K562 (cell line): ENCODE data around the gene OPCML. TPM values are rescaled to one million over a fixed set of nuclear protein-coding genes. Genes with fewer than 3 reads are reported as not detected.

Experiments
- ATAC-seq: fragments of 200-7000 bp; cut with Tn5 transposase; 3 replicates; pipeline ENCODE4 v1.9.1; 2020; ENCODE audit warnings: moderate library complexity
- BruUV-seq: library from RNA; stranded (reverse); fragments of 400-500 nt; replicated peaks from 2 replicates; lab custom pipeline; 2021; lab: Mats Ljungman, UMichigan
- CTCF ChIA-PET: fragments of 300-600 bp; formaldehyde crosslinking; extraction: SDS; loops from one replicate; lab custom pipeline; 2021; ENCODE audit warnings: low intra/inter-chr PET ratio; lab: Yijun Ruan, JAX
- POLR2A ChIA-PET: fragments of 300-600, 350-650 bp; sonication (Branson Sonifier 250); formaldehyde crosslinking; extraction: SDS; loops from one replicate; lab custom pipeline; 2021; ENCODE audit warnings: antibody characterized with exemption, inconsistent platforms; lab: Yijun Ruan, JAX
- DNase-seq, 4 experiments: peaks; one replicate each; pipeline versions ENCODE4 v3.0.0 to v3.0.0-alpha.2; 2011 to 2018; ENCODE audit warnings: low spot score in 3 of 4, mixed read lengths in 3 of 4; ENCODE audit errors: extremely low read depth in 1 of 4
- FAIRE-seq: peaks from 2 replicates; lab custom pipeline; 2011; peaks lifted over from hg19 to GRCh38; lab: Jason Lieb, UNC
- H2AFZ ChIP-seq: 2 replicates; pipeline ENCODE4 v1.6.0; 2011; ENCODE audit warnings: low read depth, low read length, control low read depth, inconsistent platforms
- H3K27ac ChIP-seq: fragments of 200-600 bp; 3 replicates; pipeline ENCODE4 v1.8.0; 2011; ENCODE audit warnings: low read depth, mild to moderate bottlenecking, control low read depth, inconsistent platforms, low read length, moderate library complexity, mixed read lengths; ENCODE audit errors: extremely low read depth
- H3K27me3 ChIP-seq, 2 experiments: fragments of 300-600 bp in 1 of 2; 2 replicates in 1 of 2; 3 replicates in 1 of 2; pipeline versions ENCODE4 v1.6.0 to v1.8.0; 2011; ENCODE audit warnings: inconsistent platforms in 2 of 2, low read length in 2 of 2, mild to moderate bottlenecking in 1 of 2, mixed read lengths in 1 of 2, moderate library complexity in 1 of 2; ENCODE audit not compliant: control insufficient read depth in 2 of 2, insufficient read depth in 2 of 2
- H3K36me3 ChIP-seq: fragments of 300-600 bp; 3 replicates; pipeline ENCODE4 v1.8.0; 2011; ENCODE audit warnings: mild to moderate bottlenecking, low read length, inconsistent platforms; ENCODE audit not compliant: control insufficient read depth, insufficient read depth
- H3K4me1 ChIP-seq, 2 experiments: fragments of 200-600 bp in 1 of 2; replicated peaks in 1 of 2; 2 replicates in 1 of 2; 3 replicates in 1 of 2; pipeline versions ENCODE4 v1.5.1 to v1.8.0; 2011; ENCODE audit warnings: inconsistent platforms in 2 of 2, low read length in 2 of 2, mild to moderate bottlenecking in 1 of 2, mixed read lengths in 1 of 2, moderate library complexity in 1 of 2; ENCODE audit not compliant: control insufficient read depth in 2 of 2, insufficient read depth in 2 of 2
- H3K4me2 ChIP-seq: 2 replicates; pipeline ENCODE4 v1.6.1; 2011; ENCODE audit warnings: low read length, control low read depth, inconsistent platforms, mixed read lengths; ENCODE audit not compliant: insufficient read depth
- H3K4me3 ChIP-seq: fragments of 200-600 bp; sonication (generic), shearing (Covaris generic); 2 replicates; pipeline ENCODE4 v1.5.1; 2016; ENCODE audit warnings: control low read depth, inconsistent platforms
- H3K79me2 ChIP-seq: fragments of 200-600 bp; 3 replicates; pipeline ENCODE4 v1.8.0; 2011; ENCODE audit warnings: low read length, inconsistent platforms; ENCODE audit not compliant: control insufficient read depth, insufficient read depth
- H3K9ac ChIP-seq, 2 experiments: 2 replicates each; pipeline versions ENCODE4 v1.6.0 to v1.6.1; 2011; ENCODE audit warnings: low read depth in 2 of 2, low read length in 2 of 2, control low read depth in 1 of 2, inconsistent platforms in 1 of 2, mild to moderate bottlenecking in 1 of 2, mixed read lengths in 1 of 2; ENCODE audit not compliant: insufficient read depth in 1 of 2
- H3K9me1 ChIP-seq: one replicate; pipeline ENCODE4 v1.6.0; 2011; ENCODE audit warnings: inconsistent platforms, mild to moderate bottlenecking, low read length, moderate library complexity; ENCODE audit not compliant: control insufficient read depth, insufficient read depth
- H3K9me3 ChIP-seq: replicated peaks from 2 replicates; pipeline ENCODE4 v1.5.1; 2011; ENCODE audit warnings: low read depth, low read length, inconsistent platforms; ENCODE audit not compliant: control insufficient read depth, insufficient read depth
- H4K20me1 ChIP-seq: replicated peaks from 2 replicates; pipeline ENCODE4 v1.6.1; 2011; ENCODE audit warnings: low read length, inconsistent platforms, mixed read lengths; ENCODE audit not compliant: control insufficient read depth, insufficient read depth
- BRD4 ChIP-seq: fragments of 200-600 bp; sonication (generic); IDR thresholded peaks from 2 replicates; pipeline ENCODE4 v1.6.1; 2017; ENCODE audit warnings: inconsistent platforms
- CBFB ChIP-seq: sonication (generic); formaldehyde crosslinking; IDR thresholded peaks from 2 replicates; pipeline ENCODE4 v1.4.0; 2020; ENCODE audit warnings: mild to moderate bottlenecking, missing genetic modification reagents
- FOXP1 ChIP-seq: sonication (generic); formaldehyde crosslinking; IDR thresholded peaks from 2 replicates; pipeline ENCODE4 v1.8.0; 2022; ENCODE audit warnings: mild to moderate bottlenecking, missing genetic modification reagents
- GATA2 ChIP-seq: sonication (generic); formaldehyde crosslinking; IDR thresholded peaks from 2 replicates; pipeline ENCODE4 v1.4.0; 2020; ENCODE audit warnings: mild to moderate bottlenecking, missing genetic modification reagents
- HDAC8 ChIP-seq: fragments of 450-650 bp; IDR thresholded peaks from 2 replicates; pipeline ENCODE4 v1.6.1; 2016; ENCODE audit warnings: mild to moderate bottlenecking, missing genetic modification characterization, moderate library complexity, missing compliant biosample characterization
- MAFF ChIP-seq: IDR thresholded peaks from 2 replicates; pipeline ENCODE4 v1.6.1; 2012; ENCODE audit warnings: low read length, improper control_type of control experiment
- PHB ChIP-seq: fragments of 250-450 bp; sonication (Bioruptor Pico); IDR thresholded peaks from 2 replicates; pipeline ENCODE4 v1.5.0; 2021
- PRMT5 ChIP-seq: sonication (generic); formaldehyde crosslinking; IDR thresholded peaks from 2 replicates; pipeline ENCODE4 v1.5.0; 2020; ENCODE audit warnings: missing genetic modification reagents
- PYGO2 ChIP-seq: fragments of 450-650 bp; IDR thresholded peaks from 2 replicates; pipeline ENCODE4 v1.6.1; 2016; ENCODE audit warnings: mild to moderate bottlenecking, missing genetic modification characterization, moderate library complexity, missing compliant biosample characterization
- TAF7 ChIP-seq: fragments of 450-650 bp; IDR thresholded peaks from 2 replicates; pipeline ENCODE4 v1.6.1; 2016; ENCODE audit warnings: missing genetic modification characterization, missing compliant biosample characterization
- TAF9B ChIP-seq: fragments of 450-650 bp; IDR thresholded peaks from 2 replicates; pipeline ENCODE4 v1.6.1; 2018; ENCODE audit warnings: mild to moderate bottlenecking; ENCODE audit not compliant: partially characterized antibody
- ZBED1 ChIP-seq: IDR thresholded peaks from 2 replicates; pipeline ENCODE4 v1.6.1; 2014
- ZNF212 ChIP-seq: fragments of 450-650 bp; formaldehyde crosslinking; IDR thresholded peaks from 2 replicates; pipeline ENCODE4 v1.4.0; 2020; ENCODE audit warnings: mild to moderate bottlenecking
- ZNF263 ChIP-seq: sonication (generic); formaldehyde crosslinking; IDR thresholded peaks from 2 replicates; pipeline ENCODE4 v1.8.0; 2022; ENCODE audit warnings: mild to moderate bottlenecking, missing genetic modification reagents, borderline replicate concordance
- whole genome bisulfite sequencing: fragments of 100-300 bp; shearing (Covaris generic); methylation state at CpG from one replicate; pipeline ENCODE4 v1.1.6; 2016; ENCODE audit warnings: low coverage, mixed read lengths; ENCODE audit not compliant: insufficient coverage; ENCODE audit errors: missing lambda C conversion rate; 5-methylcytosine and 5-hydroxymethylcytosine counted together
- in situ Hi-C: fragments of 300-500 bp; cut with MboI; formaldehyde crosslinking; loops from 4 replicates; pipeline ENCODE4 v1.15.0; 2018; ENCODE audit warnings: inconsistent platforms, mixed read lengths
- intact Hi-C: fragments of 100-400 bp; cut with micrococcal nuclease; formaldehyde crosslinking; loops from 2 replicates; pipeline ENCODE4 v1.14.2; 2022
- polyA plus RNA-seq, 8 experiments: library from polyadenylated mRNA; depleted of rRNA in 4 of 8; stranded (reverse) in 5 of 8; unstranded in 3 of 8; fragments of >200 nt; fragmentation: Nextera tagmentation in 2 of 8; fragmentation: Illumina TruSeq in 1 of 8; extraction: Ambion mirVana in 2 of 8; extraction: Trizol in 1 of 8; gene quantifications; 2 replicates each; pipeline versions ENCODE4 v1.2.1 to v1.2.3, GENCODE V29; 2011 to 2014; ENCODE audit warnings: inconsistent platforms in 1 of 8, missing spikeins in 1 of 8
- total RNA-seq, 7 experiments: library from RNA; depleted of rRNA in 6 of 7; stranded (reverse); fragments of >200 nt in 6 of 7; fragmentation: Illumina TruSeq in 2 of 7; extraction: Trizol in 2 of 7; gene quantifications; 2 replicates each; pipeline versions ENCODE4 v1.2.1 to v1.2.3, GENCODE V29; 2011 to 2021; ENCODE audit warnings: low replicate concordance in 1 of 7
- TF ChIP-seq, protein P1 (sequence below): fragments of 450-650 bp; IDR thresholded peaks from 2 replicates; pipeline ENCODE4 v1.6.1; 2016; ENCODE audit warnings: antibody characterized with exemption
- TF ChIP-seq, protein P2 (sequence below), 2 experiments: fragments of 450-650 bp in 1 of 2; IDR thresholded peaks; 2 replicates each; pipeline ENCODE4 v1.6.1; 2011 to 2017; ENCODE audit warnings: low read depth in 2 of 2, antibody characterized with exemption in 1 of 2, borderline replicate concordance in 1 of 2, low read length in 1 of 2, mild to moderate bottlenecking in 1 of 2, mixed read lengths in 1 of 2; ENCODE audit not compliant: control insufficient read depth in 1 of 2

Gene OPCML
- total and polyA plus RNA-seq, 9 of the 15 experiments (the other 6 are each of a cell fraction or from before 2014, with no cell fraction given) = not detected

DNA sequence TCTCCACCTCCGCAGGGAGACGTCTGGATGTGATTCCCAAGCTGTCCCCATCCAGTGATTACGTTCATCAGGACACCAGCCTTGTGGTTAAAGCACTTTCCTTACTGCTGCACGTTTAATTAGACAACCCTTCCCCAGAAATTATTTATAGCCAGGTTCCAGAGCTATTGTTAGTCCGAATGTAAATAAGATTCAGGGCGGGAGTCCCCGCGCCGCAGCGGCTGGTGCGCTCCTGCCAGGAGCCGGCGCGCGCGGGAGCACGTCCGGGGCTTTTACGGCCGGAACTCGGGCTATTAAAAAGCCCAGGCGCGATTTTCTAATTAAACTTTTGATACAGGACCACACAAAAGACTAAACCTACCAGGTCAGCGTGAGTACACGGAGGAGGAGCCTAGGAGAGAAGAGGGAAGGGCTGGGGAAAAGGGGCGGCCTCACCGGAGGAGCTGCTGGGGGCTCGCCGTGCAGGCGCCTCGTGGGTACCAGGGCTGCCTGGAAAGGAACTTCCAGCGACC is 538.3 kb downstream of the OPCML start:
- FAIRE-seq = no peak
- Histone ChIP-seq H3K27me3 (no peaks in the 10 kb centered on the region), H4K20me1 (no peaks in the 10 kb centered on the region), H3K4me1 (no peaks in the 10 kb centered on the region), H3K9me3 (no peaks in the 10 kb centered on the region), H3K79me2 (no peaks in the 10 kb centered on the region), H3K27ac (no peak overlapping the region), H2AFZ (no peak overlapping the region), H3K36me3 (no peaks in the 10 kb centered on the region), H3K4me2 (no peak overlapping the region), H3K4me3 (no peak overlapping the region), H3K9ac (no peak overlapping the region), H3K9me1 (no peaks in the 10 kb centered on the region)
- in situ Hi-C loops (no loop called here), intact Hi-C loops (no loop called here)
- WGBS = under 1% methylated on average over 16 of the region's 32 CpGs
- BruUV-seq = no TSS peak
- ChIA-PET POLR2A (no interaction called here), CTCF (no interaction called here)
- no peak for DNase-seq
- ATAC-seq = no peak
- no peak for TF ChIP-seq HDAC8 (tag)
- TF ChIP-seq FOXP1 (CRISPR knock-in tag) = no peak
- TF ChIP-seq ZNF212 (CRISPR knock-in tag) = no peak
- TF ChIP-seq PYGO2 = no peak
- no peak for TF ChIP-seq CBFB (CRISPR knock-in tag)
- TF ChIP-seq, protein P1, sequence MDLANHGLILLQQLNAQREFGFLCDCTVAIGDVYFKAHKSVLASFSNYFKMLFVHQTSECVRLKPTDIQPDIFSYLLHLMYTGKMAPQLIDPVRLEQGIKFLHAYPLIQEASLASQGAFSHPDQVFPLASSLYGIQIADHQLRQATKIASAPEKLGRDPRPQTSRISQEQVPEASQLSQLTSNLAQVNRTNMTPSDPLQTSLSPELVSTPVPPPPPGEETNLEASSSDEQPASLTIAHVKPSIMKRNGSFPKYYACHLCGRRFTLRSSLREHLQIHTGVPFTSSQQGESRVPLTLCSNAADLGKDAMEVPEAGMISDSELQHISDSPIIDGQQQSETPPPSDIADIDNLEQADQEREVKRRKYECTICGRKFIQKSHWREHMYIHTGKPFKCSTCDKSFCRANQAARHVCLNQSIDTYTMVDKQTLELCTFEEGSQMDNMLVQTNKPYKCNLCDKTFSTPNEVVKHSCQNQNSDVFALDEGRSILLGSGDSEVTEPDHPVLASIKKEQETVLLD = no peak
- no peak for TF ChIP-seq MAFF
- no peak for TF ChIP-seq BRD4
- TF ChIP-seq, protein P2, sequence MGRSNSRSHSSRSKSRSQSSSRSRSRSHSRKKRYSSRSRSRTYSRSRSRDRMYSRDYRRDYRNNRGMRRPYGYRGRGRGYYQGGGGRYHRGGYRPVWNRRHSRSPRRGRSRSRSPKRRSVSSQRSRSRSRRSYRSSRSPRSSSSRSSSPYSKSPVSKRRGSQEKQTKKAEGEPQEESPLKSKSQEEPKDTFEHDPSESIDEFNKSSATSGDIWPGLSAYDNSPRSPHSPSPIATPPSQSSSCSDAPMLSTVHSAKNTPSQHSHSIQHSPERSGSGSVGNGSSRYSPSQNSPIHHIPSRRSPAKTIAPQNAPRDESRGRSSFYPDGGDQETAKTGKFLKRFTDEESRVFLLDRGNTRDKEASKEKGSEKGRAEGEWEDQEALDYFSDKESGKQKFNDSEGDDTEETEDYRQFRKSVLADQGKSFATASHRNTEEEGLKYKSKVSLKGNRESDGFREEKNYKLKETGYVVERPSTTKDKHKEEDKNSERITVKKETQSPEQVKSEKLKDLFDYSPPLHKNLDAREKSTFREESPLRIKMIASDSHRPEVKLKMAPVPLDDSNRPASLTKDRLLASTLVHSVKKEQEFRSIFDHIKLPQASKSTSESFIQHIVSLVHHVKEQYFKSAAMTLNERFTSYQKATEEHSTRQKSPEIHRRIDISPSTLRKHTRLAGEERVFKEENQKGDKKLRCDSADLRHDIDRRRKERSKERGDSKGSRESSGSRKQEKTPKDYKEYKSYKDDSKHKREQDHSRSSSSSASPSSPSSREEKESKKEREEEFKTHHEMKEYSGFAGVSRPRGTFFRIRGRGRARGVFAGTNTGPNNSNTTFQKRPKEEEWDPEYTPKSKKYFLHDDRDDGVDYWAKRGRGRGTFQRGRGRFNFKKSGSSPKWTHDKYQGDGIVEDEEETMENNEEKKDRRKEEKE (IDR thresholded peaks at IDR 0.05; ENCODE audit: borderline replicate concordance in 1 of 2, control insufficient read depth in 1 of 2, low read depth in 2 of 2, low read length in 1 of 2) = no peak
- TF ChIP-seq GATA2 (CRISPR knock-in tag) = no peak
- TF ChIP-seq PRMT5 (CRISPR knock-in tag) = no peak
- TF ChIP-seq ZBED1 = no peak
- no peak for TF ChIP-seq PHB (CRISPR knock-in tag)
- no peak for TF ChIP-seq ZNF263 (CRISPR knock-in tag)
- no peak for TF ChIP-seq TAF7 (tag)
- TF ChIP-seq TAF9B = no peak
